ENCODE results near the gene AMFR. TPM values are rescaled to one million over a fixed set of nuclear protein-coding genes. Genes with fewer than 3 reads are reported as not detected.
A peak's percentile ranks its signal among the peaks of the same experiment; 100 is the strongest.

The AMFR gene
- total RNA-seq, 1 donor from 2014 or later, result 65.4 TPM

DNA sequence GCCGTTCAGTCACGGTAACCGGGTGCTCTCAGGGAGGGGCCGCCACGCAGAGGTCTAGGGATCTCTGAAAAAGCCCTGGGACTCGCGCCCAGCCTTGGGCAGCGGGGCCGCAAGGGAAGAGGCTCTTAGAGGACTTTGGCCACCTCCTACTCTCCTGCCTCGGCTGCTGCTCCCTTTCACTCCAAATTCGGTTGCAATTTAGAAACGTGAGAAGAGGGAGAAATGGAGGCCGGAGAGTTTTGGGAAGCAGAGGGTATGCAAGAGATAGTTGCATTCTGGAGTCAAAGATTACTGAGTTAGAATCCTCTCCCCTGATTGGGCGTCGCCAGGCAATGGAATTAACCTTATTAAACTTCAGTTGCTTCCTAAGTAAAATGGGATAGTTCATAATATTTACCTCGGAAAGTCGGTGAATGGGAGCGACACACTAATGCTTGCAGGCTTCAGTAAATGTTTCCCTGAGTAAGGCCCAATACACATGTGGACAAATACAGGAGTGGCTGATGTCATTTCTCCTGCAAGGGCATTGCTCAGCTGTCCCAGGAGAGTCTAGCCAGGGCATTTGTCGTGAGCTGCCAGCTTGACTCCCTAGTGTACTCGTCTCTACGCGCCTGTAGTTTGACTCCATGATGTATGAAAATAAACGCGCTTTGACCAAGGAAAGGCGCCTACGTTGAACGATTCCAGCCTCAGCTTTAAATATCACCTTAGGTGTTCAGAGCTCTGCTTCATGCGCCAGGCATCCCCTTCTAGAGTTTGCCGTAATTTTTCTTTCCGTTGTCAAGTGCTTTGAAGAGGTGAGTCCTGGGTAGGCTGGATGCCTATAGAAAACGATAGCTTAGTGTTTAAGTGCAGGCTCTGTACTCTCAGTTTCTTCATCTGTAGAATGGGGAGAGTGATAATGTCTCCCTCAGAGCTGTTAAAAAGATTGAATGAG is 26.7 kb upstream of the AMFR start:
- peak overlapping the region; percentile 96 for H3K27ac Mint-ChIP-seq
- no peaks in the 10 kb centered on the region for H3K27me3 Mint-ChIP-seq
- peak overlapping the region; percentile 96 for H3K4me3 Mint-ChIP-seq
- no peak for DNase-seq (ENCODE audit: extremely low spot score, unreplicated experiment)
- TF ChIP-seq, protein P1, sequence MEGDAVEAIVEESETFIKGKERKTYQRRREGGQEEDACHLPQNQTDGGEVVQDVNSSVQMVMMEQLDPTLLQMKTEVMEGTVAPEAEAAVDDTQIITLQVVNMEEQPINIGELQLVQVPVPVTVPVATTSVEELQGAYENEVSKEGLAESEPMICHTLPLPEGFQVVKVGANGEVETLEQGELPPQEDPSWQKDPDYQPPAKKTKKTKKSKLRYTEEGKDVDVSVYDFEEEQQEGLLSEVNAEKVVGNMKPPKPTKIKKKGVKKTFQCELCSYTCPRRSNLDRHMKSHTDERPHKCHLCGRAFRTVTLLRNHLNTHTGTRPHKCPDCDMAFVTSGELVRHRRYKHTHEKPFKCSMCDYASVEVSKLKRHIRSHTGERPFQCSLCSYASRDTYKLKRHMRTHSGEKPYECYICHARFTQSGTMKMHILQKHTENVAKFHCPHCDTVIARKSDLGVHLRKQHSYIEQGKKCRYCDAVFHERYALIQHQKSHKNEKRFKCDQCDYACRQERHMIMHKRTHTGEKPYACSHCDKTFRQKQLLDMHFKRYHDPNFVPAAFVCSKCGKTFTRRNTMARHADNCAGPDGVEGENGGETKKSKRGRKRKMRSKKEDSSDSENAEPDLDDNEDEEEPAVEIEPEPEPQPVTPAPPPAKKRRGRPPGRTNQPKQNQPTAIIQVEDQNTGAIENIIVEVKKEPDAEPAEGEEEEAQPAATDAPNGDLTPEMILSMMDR (conservative IDR thresholded peaks at IDR 0.05), result no peak
- no peaks in the 10 kb centered on the region for H3K9me3 Mint-ChIP-seq
- peaks cover 22% of the 10 kb centered on the region for H3K36me3 Mint-ChIP-seq
- H3K4me1 Mint-ChIP-seq (ENCODE audit: unreplicated experiment), result peaks cover 22% of the 10 kb centered on the region

DNA sequence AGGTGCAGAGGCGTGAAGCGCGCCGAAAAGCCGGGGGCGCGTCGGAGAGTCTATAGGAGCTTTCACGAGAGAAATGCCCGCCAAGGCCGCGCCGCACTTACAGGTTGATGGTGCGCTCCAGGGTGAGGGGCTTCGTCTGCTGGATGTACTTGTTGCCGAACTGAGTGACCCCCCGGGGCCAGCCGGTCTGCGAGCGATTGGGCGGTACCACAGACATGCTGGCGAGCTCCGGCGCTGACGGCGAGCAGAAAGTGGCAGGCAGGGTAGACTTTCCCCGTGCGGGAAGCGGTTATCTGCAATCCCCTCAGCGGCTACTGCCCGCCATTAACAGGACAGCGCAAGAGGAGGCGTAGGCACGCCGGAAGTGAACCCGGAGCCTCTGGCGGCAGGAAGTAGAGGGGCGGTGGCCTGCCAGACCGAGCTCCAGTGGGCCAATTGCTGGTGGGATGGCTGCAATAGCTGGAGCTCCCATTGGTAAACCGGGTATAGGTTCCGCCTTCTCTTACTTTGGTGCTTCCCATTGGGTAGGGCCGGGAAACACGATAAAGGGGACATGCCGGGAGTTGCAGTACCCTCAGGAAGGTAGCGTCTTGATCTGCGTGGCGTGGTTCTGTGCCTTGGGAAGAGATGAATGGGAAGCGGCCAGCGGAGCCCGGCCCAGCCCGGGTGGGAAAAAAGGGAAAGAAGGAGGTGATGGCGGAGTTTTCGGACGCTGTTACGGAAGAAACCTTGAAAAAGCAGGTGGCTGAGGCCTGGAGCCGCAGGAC is 25.8 kb upstream of the AMFR start, which contains the start of the genes NUDT21 and OGFOD1:
TSS of gene NUDT21 (minus strand) at position 347 of the 767 bp plus-strand sequence. CDS start at position 217, 130 bp downstream.
TSS of gene OGFOD1 (plus strand) at position 569 of the 767 bp plus-strand sequence. CDS start at position 628, 59 bp downstream.
- TF ChIP-seq, protein P1 (conservative IDR thresholded peaks at IDR 0.05), result peak; percentile 10
- peak within 1 kb of the TSS; percentile 96 for H3K27ac Mint-ChIP-seq
- H3K4me1 Mint-ChIP-seq (ENCODE audit: unreplicated experiment), result peaks cover 22% of the 10 kb centered on the region
- no peaks in the 10 kb centered on the region for H3K9me3 Mint-ChIP-seq
- peak within 1 kb of the TSS; percentile 96 for H3K4me3 Mint-ChIP-seq
- peak; percentile 90 for DNase-seq (ENCODE audit: extremely low spot score, unreplicated experiment)
- peaks cover 14% of the 10 kb centered on the region for H3K36me3 Mint-ChIP-seq
- H3K27me3 Mint-ChIP-seq, result no peaks in the 10 kb centered on the region

DNA sequence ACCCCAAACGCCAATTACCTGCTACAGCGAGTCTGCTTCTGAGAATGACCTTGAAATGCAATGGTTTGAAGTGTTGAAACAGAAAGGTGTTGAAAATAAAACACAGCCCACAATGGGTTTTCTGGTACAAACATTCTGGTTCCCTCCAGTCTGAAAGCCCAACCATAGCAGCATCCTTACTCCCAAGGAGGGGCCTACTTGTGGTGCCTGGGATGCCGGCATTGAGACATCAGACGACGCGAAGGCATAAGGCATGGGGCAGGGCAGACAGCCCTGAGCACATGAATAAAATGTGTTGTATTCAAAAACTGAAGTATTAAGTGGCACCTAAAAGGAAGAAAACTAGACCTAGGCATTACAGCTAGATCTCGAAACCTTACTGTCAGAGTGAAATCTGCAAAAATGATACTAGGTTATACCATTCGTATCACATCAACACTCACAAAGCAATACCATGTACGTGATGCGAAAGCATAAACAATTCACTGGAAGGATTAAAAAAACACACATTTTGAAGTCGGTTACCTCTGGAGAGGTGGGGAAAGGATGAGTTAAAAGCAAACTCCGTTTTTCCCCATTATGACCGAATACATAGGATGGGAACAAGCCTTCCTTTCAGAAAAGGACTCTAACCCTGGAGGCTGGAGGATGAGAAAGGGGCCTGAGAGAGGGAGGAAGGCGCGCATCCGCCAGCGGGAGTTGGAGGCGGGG is 25.1 kb upstream of the AMFR start:
- H3K36me3 Mint-ChIP-seq, result peaks cover 10% of the 10 kb centered on the region
- peak overlapping the region; percentile 96 for H3K4me3 Mint-ChIP-seq
- H3K4me1 Mint-ChIP-seq (ENCODE audit: unreplicated experiment), result peaks cover 22% of the 10 kb centered on the region

DNA sequence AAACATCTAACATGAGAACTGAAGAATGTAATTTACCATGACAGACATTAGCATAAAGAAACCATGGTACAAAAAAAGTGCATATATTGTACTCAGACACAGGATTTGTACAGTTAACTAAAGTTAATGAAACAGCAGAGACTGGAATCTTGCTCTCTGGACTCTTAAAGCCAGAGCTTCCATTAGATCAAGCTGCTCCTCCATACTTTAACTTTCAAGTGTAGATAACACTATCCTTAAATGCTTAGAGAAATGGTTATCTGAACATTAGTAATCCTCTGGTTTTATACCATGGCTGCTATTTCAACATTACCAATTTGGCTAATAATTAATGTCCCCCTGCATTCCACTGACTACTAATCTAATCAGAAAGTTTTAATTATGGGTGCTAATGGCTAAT is 22.7 kb upstream of the AMFR start:
- peak overlapping the region; percentile 13 for H3K4me3 Mint-ChIP-seq
- H3K36me3 Mint-ChIP-seq, result peaks cover 7% of the 10 kb centered on the region
- H3K9me3 Mint-ChIP-seq, result no peaks in the 10 kb centered on the region
- TF ChIP-seq, protein P1 (conservative IDR thresholded peaks at IDR 0.05), result no peak
- peaks cover 22% of the 10 kb centered on the region for H3K4me1 Mint-ChIP-seq (ENCODE audit: unreplicated experiment)
- H3K27ac Mint-ChIP-seq, result no peak overlapping the region
- no peaks in the 10 kb centered on the region for H3K27me3 Mint-ChIP-seq
- DNase-seq (ENCODE audit: extremely low spot score, unreplicated experiment), result no peak

More for the DNA sequence above, 25.1 kb upstream of the AMFR start:
- DNase-seq (ENCODE audit: extremely low spot score, unreplicated experiment), result no peak
- H3K27me3 Mint-ChIP-seq, result no peaks in the 10 kb centered on the region
- peak overlapping the region; percentile 96 for H3K27ac Mint-ChIP-seq
- no peaks in the 10 kb centered on the region for H3K9me3 Mint-ChIP-seq
- TF ChIP-seq, protein P1 (conservative IDR thresholded peaks at IDR 0.05), result no peak

DNA sequence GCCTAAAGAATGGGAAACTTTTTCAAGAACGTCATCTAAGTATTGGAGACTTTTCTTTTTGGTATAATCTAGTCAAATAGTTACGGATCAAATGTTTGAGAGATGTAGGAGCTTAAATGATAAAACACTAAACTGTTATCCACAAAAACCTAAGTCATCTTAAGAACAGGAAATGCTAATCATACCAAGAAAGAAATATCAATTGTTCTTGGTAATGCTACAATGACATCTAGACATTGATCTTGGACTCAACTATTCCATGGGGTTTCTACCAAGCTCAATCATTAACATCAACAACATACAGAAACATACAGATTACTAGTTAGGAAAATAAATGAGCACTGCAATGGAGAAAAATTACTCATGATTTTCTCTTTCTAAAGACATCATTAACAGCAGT is 21.9 kb upstream of the AMFR start:
- no peak overlapping the region for H3K27ac Mint-ChIP-seq
- peaks cover 17% of the 10 kb centered on the region for H3K4me1 Mint-ChIP-seq (ENCODE audit: unreplicated experiment)
- no peak overlapping the region for H3K4me3 Mint-ChIP-seq
- H3K36me3 Mint-ChIP-seq, result peaks cover 14% of the 10 kb centered on the region
- TF ChIP-seq, protein P1 (conservative IDR thresholded peaks at IDR 0.05), result no peak
- H3K9me3 Mint-ChIP-seq, result no peaks in the 10 kb centered on the region
- DNase-seq (ENCODE audit: extremely low spot score, unreplicated experiment), result no peak
- no peaks in the 10 kb centered on the region for H3K27me3 Mint-ChIP-seq
